Muscle layer of duodenum (tissue), 2 donors: Measurements from ENCODE around the gene BPHL.
"Not testable (repeated sequence)": the region's sequence is repeated elsewhere in the genome, so short reads cannot be mapped to it uniquely, and the experiment has no call there.

Source experiments
- H3K27ac ChIP-seq: one replicate; pipeline ENCODE4 v1.7.0; 2013; ENCODE audit warnings: mild to moderate bottlenecking, low read length
- H3K27me3 ChIP-seq: one replicate; pipeline ENCODE4 v1.7.0; 2013; ENCODE audit warnings: low read depth, mild to moderate bottlenecking, control low read depth, low read length
- H3K36me3 ChIP-seq, 2 donors: one replicate each; pipeline ENCODE4 v1.7.0; 2013; ENCODE audit warnings: low read length in 2 of 2, control low read depth in 1 of 2, mild to moderate bottlenecking in 1 of 2; ENCODE audit not compliant: insufficient read depth in 2 of 2, control insufficient read depth in 1 of 2
- H3K4me1 ChIP-seq, 2 donors: one replicate each; pipeline ENCODE4 v1.7.0; 2013; ENCODE audit warnings: low read length in 2 of 2, mild to moderate bottlenecking in 2 of 2, control low read depth in 1 of 2, moderate library complexity in 1 of 2; ENCODE audit not compliant: insufficient read depth in 2 of 2, control insufficient read depth in 1 of 2
- H3K4me3 ChIP-seq, 2 donors: one replicate each; pipeline ENCODE4 v1.7.0; 2013; ENCODE audit warnings: low read length in 2 of 2, low read depth in 1 of 2, mild to moderate bottlenecking in 1 of 2
- H3K9me3 ChIP-seq, 2 donors: one replicate each; pipeline ENCODE4 v1.7.0; 2013; ENCODE audit warnings: low read length in 2 of 2, control low read depth in 1 of 2, mild to moderate bottlenecking in 1 of 2; ENCODE audit not compliant: control insufficient read depth in 1 of 2
- donor health status: healthy.

BPHL gene

GRCh38 chr6:3118353-3119039 is at the start of gene BPHL:
Gene BPHL (plus strand): TSS chr6:3118711. CDS start chr6:3118741, 30 bp downstream.
- Histone ChIP-seq H3K4me3 (peak within 1 kb of the TSS; percentile 75 to 82), H3K36me3 (peaks cover 12 to 21% of the 10 kb centered on the region in 2 donors), H3K4me1 (peaks cover 0 to 14% of the 10 kb centered on the region in 2 donors), H3K27ac (peak within 1 kb of the TSS; percentile 65), H3K9me3 (no peaks in the 10 kb centered on the region), H3K27me3 (no peaks in the 10 kb centered on the region)

GRCh38 chr6:3071568-3071967 is 46.9 kb upstream of the BPHL start:
- Histone ChIP-seq H3K36me3 (peaks cover 5 to 9% of the 10 kb centered on the region in 2 donors), H3K4me3 (no peak overlapping the region), H3K27ac (no peak overlapping the region), H3K27me3 (no peaks in the 10 kb centered on the region), H3K4me1 (peaks cover 5 to 38% of the 10 kb centered on the region in 2 donors), H3K9me3 (no peaks in the 10 kb centered on the region)

- H3K9me3 ChIP-seq, result no peaks in the 10 kb centered on the region
- H3K36me3 ChIP-seq, result peaks cover 16 to 20% of the 10 kb centered on the region in 2 donors
- H3K4me3 ChIP-seq, result no peak overlapping the region
- no peak overlapping the region for H3K27ac ChIP-seq
- no peaks in the 10 kb centered on the region for H3K27me3 ChIP-seq
- peaks cover 5 to 32% of the 10 kb centered on the region in 2 donors for H3K4me1 ChIP-seq
These were observed 45.7 kb upstream of the BPHL start for GRCh38 chr6:3072798-3073197.

- Histone ChIP-seq H3K4me3 (no peak overlapping the region), H3K4me1 (peaks cover 5 to 32% of the 10 kb centered on the region in 2 donors), H3K27me3 (no peaks in the 10 kb centered on the region), H3K27ac (no peak overlapping the region), H3K36me3 (peaks cover 20 to 24% of the 10 kb centered on the region in 2 donors), H3K9me3 (no peaks in the 10 kb centered on the region)
These were observed 45.1 kb upstream of the BPHL start for GRCh38 chr6:3073382-3073781.

GRCh38 chr6:3075772-3076113 is 42.8 kb upstream of the BPHL start:
- Histone ChIP-seq H3K27ac (no peak overlapping the region), H3K36me3 (peaks cover 36 to 42% of the 10 kb centered on the region in 2 donors), H3K4me1 (peaks cover 0 to 14% of the 10 kb centered on the region in 2 donors), H3K4me3 (no peak overlapping the region), H3K27me3 (no peaks in the 10 kb centered on the region), H3K9me3 (no peaks in the 10 kb centered on the region)

- H3K4me1 ChIP-seq, result peaks cover 0 to 14% of the 10 kb centered on the region in 2 donors
- no peaks in the 10 kb centered on the region for H3K27me3 ChIP-seq
- no peak overlapping the region for H3K27ac ChIP-seq
- no peaks in the 10 kb centered on the region for H3K9me3 ChIP-seq
- peaks cover 41 to 47% of the 10 kb centered on the region in 2 donors for H3K36me3 ChIP-seq
- H3K4me3 ChIP-seq, result no peak overlapping the region
These were observed 42.2 kb upstream of the BPHL start for GRCh38 chr6:3076320-3076719.

- Histone ChIP-seq H3K27ac (no peak overlapping the region), H3K27me3 (no peaks in the 10 kb centered on the region), H3K4me3 (no peak overlapping the region), H3K9me3 (no peaks in the 10 kb centered on the region), H3K36me3 (peaks cover 49 to 56% of the 10 kb centered on the region in 2 donors), H3K4me1 (peaks cover 0 to 14% of the 10 kb centered on the region in 2 donors)
These were observed 41.1 kb upstream of the BPHL start for GRCh38 chr6:3077430-3077829.

GRCh38 chr6:3078952-3079351 is 39.6 kb upstream of the BPHL start:
- peaks cover 0 to 14% of the 10 kb centered on the region in 2 donors for H3K4me1 ChIP-seq
- H3K4me3 ChIP-seq, H3K27ac ChIP-seq, H3K9me3 ChIP-seq, H3K27me3 ChIP-seq: not testable (repeated sequence)
- H3K36me3 ChIP-seq, result peaks cover 62 to 64% of the 10 kb centered on the region in 2 donors

GRCh38 chr6:3079682-3080081 is 38.8 kb upstream of the BPHL start:
- Histone ChIP-seq H3K4me3 (no peak overlapping the region), H3K27ac (no peak overlapping the region), H3K36me3 (peaks cover 66 to 68% of the 10 kb centered on the region in 2 donors), H3K4me1 (peaks cover 0 to 14% of the 10 kb centered on the region in 2 donors), H3K27me3 (no peaks in the 10 kb centered on the region), H3K9me3 (no peaks in the 10 kb centered on the region)

- Histone ChIP-seq H3K27me3 (no peaks in the 10 kb centered on the region), H3K4me1 (no peaks in the 10 kb centered on the region), H3K9me3 (no peaks in the 10 kb centered on the region), H3K27ac (no peak overlapping the region), H3K36me3 (peaks cover 70 to 82% of the 10 kb centered on the region in 2 donors), H3K4me3 (no peak overlapping the region)
These were observed 36.6 kb upstream of the BPHL start for GRCh38 chr6:3081960-3082359.

- Histone ChIP-seq H3K36me3 (peaks cover 55 to 73% of the 10 kb centered on the region in 2 donors), H3K27ac (no peak overlapping the region), H3K9me3 (no peaks in the 10 kb centered on the region), H3K4me1 (no peaks in the 10 kb centered on the region), H3K27me3 (no peaks in the 10 kb centered on the region), H3K4me3 (no peak overlapping the region)
These were observed 33.4 kb upstream of the BPHL start for GRCh38 chr6:3085074-3085473.
